Left lobe of liver (tissue), 2 donors: Measurements from ENCODE around the gene CUEDC1. TPM values are rescaled to one million over a fixed set of nuclear protein-coding genes. Genes with fewer than 3 reads are reported as not detected.

Experiments
- ATAC-seq: fragments of 200-7000 bp; cut with Tn5 transposase; one replicate; pipeline ENCODE4 v1.9.1; 2020; ENCODE audit warnings: mild to moderate bottlenecking, moderate library complexity
- DNase-seq: peaks from one replicate; pipeline ENCODE4 v3.0.0-alpha.2; 2020; ENCODE audit warnings: low spot score
- total RNA-seq: library from RNA; stranded (reverse); gene quantifications from one replicate; pipeline ENCODE4 v1.2.1, GENCODE V29; 2021
- donor health status: DM: no; HTN: no; CAD: no; lungs with moderate emphysema.
- donor health status: DM: no; HTN: yes; CAD: no.

Gene CUEDC1
- total RNA-seq, 1 donor from 2014 or later = 8.1 TPM

DNA sequence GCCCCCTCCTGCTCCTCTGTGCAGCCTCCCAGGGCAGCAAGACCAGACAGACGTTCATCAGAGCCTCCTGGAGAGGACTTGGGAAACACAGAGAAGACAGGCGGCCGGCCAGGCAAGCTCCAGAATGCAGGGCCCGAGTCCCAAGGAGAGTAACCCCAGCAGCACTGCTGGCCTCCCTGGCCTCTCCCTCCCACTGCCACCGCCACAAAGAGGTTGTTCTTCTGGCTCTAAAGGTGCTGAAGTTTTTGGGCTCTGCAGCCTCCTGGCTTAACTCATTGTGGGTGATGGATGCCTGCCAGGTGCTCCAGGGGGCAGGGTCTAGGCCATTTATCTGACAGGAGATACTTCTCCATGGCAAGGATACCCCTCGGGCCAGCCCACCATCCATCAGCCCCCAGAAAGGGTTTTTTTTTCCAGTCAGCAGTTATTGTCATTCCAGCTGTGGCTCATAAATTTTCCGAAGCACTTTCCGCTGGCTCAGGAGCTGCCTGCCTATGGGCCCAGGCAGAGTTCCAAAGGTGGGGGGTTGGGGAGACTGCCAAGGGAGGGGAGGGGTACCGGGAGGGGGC, 73.3 kb downstream of the CUEDC1 start:
- no peak for DNase-seq
- no peak for ATAC-seq

DNA sequence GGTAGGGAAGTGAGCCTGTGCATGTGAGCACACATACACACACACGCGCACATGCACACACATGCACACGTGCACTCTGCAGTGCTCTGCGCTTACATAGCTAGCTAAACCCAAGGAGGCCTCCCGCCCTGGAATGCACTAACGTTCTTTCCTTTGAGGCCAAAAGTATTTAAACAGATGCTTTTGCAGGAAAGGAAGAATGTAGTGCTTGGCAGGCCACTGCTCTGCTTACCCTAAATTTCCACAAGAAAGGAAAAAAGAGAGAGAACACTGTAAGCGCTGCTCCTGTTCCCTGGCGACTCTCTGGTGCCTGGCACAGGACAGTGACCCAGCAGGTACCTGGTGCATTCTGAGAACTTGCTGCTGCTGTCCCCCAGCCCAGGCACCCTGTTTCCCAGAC, 74.1 kb downstream of the CUEDC1 start:
- ATAC-seq (no peak), DNase-seq (no peak)

GRCh38 chr17:57880086-57880456, 75.1 kb downstream of the CUEDC1 start:
- DNase-seq (no peak), ATAC-seq (no peak)

DNA sequence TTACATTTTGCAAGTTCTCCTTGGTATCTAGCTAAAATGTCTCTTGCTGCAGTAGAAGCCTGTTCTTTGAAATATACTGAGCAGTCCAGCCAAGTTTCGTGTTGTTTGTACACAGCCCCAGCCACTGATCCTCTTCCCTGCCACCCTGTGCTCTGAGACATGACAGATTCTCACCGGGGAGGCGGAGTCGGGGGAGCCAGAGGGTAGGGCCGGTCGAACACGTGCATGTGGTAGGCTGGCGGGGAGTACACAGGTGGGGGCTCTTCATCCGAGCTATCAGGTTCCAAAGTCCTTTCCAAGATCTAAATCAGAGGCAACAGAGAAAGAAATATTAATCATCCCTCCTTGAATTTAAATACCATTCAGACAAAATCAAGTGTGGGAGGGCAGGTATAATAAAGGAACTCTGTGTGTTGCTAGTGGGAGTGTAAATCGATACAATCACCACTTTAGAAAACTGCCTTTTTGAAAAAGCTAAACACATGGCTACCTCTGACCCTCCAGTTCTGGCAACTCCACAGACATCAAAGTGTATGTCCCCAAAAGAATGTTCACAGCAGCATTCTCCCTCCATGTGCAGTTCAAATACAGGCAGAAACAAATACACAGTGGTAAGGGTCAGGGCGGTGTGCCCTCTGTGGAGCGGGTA, 75.7 kb downstream of the CUEDC1 start:
- ATAC-seq (no peak), DNase-seq (no peak)

GRCh38 chr17:57877803-57878377, 77.3 kb downstream of the CUEDC1 start:
- DNase-seq (no peak), ATAC-seq (no peak)

- DNase-seq (no peak), ATAC-seq (no peak)
Measured at GRCh38 chr17:57876866-57877237, 78.4 kb downstream of the CUEDC1 start.

DNA sequence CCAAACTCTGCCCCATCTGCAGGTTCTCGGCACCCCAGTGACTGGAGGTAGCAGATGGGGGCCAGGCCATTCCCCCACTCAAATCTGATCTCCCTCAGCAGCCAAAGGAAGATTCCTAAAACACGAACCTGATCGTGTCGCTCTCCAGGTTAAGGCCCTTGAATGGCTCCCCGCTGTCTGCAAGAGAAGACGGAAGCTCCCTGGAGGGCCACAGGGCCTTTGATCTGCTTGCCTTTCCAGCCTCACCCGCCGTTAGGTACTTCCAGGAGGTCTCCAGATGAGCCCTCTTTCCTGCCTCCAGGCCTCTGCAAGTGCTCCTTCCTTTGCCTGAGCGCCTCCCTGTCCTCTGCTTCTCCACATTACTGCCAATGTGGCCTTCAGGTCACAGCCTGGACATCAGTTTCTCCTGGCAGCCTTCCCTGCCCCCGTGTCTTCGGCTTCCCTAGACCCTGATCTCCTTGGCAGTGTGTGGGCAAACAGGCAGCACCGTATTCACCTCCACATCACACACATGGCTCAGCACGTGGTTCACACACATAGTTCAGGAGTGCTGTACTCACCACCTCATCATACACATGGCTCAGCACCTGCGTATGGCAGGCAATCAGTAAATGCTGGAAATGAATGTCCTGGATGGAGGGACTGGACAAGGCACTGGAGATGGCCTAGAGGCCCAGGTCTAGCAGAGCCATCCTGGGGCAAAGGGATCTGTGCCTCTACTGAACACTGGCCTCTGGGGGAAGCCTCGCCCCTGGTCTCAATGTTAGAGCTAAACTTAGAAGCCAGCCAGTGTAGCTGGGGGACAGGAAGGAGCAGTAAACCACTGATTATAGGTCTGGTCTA, 79.0 kb downstream of the CUEDC1 start:
- ATAC-seq (no peak), DNase-seq (no peak)

- DNase-seq (no peak), ATAC-seq (peak; percentile 62)
Measured at GRCh38 chr17:57875290-57876022, 79.8 kb downstream of the CUEDC1 start.

DNA sequence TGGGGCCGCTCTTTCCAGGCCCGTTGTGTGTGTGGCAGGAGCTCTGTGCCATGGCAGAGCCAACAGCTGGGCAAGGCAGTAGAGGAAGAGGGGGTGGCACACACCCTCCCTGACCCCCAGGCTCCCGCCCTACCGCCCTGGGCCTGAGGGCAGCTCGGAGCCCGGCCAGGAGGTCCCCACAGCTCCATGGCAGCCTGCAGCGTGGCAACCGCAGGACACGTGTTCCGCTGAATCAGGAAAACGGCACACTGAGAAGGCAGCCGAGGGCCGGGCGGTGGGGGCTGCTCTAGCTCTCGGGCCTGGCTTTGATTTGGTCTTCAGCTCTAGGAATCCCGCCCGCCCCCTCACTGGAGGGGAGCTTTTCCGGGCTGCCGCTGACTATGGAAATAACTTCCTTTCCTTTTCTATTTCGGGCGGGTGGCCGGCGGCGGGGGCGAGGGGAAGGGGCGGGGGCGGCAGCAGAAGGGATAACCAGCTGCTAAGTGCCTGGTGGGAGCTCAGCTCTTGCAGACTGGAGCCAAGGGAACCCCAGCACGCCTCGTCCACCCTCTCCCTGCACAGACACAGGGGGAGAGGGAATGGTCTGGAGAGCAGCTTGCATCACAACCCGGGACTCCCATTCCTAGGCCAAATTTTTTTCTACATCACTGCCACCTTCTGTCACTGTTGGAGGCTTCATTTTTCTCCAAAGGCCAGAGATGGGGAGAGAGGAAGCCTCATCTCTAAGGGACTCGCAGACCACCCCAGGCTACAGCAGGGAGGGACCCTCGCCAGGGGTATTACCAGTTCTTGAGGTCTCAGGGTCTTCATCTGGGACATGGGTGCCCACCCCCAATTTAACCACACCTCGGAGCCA, 80.5 kb downstream of the CUEDC1 start:
- ATAC-seq (peak; percentile 55), DNase-seq (no peak)

DNA sequence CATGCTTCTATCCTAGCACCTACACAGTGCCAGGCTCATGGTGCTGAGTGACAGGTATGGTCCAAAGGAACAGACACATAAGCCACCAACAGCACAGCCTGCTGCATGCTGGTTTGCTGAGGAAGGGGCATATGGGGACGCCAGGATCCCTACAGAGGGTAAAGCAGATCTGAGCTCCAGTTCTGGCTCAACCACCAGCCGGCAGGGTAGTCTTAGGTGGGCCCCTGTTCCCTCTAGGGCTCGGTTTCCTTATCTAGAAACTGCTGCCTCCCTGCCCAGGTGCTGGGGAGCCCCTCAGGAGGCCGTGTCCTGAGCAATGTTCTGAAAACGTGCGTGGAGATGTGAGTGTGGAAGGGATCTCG, 81.2 kb downstream of the CUEDC1 start:
- no peak for ATAC-seq
- no peak for DNase-seq

DNA sequence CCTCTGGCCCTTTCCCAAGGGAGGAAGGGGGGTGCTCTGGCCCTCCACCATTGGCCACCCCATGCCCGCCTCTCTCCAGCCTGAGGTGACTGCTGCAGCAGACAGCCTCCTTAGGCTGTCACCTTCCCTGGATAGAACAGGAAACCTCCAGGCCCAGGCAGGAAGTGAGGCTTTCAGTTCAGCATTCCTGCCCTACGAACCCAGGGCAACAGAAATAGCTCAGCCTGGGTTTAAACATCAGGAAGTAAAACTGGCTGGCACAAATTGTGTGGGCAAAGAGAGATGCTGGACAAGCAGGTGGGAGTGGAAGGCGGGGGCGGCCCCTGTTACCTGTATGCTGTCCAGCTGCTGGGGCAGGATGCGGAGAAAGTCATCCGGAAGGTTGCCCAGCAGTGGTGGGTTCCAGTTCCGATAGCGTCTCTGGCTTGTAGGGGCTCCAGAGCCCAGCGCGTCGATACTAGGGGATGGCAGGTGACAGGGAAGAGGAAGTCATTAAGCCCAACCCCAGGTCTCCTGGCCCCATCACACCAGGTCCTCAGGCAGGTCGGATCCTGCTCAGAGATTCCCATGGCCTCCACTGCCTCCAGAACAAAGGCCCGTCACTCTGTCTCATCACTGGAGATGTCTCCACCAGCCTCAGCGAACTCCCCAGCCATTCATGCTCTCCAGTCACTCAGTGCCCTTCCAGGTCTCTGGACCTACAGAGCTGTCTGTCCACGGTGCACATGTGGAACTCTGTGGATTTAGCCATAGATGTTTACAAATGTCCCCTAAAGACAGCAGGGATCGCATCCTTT, 81.8 kb downstream of the CUEDC1 start:
- DNase-seq = no peak
- ATAC-seq = no peak

- DNase-seq (no peak), ATAC-seq (no peak)
Measured at GRCh38 chr17:57872536-57872935, 82.7 kb downstream of the CUEDC1 start.

DNA sequence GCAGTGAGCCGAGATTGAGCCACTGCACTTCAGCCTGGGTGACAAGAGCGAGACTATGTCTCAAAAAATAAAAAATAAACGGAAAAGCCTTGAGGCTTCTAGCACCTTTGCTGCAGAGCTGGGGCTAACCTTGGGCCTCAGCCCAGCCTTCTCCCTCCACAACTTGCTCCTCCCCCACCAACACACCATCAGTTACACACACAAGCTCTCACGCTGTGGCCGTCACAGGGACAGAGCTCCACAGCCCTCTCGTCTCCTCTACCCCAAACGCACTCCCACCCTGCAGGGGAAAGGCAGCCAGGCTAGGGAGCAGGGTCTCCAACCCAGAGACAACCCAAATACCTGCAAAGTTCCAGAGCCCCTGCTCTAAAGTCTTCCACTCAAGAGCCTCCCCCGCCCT, 83.3 kb downstream of the CUEDC1 start:
- DNase-seq (no peak), ATAC-seq (no peak)

DNA sequence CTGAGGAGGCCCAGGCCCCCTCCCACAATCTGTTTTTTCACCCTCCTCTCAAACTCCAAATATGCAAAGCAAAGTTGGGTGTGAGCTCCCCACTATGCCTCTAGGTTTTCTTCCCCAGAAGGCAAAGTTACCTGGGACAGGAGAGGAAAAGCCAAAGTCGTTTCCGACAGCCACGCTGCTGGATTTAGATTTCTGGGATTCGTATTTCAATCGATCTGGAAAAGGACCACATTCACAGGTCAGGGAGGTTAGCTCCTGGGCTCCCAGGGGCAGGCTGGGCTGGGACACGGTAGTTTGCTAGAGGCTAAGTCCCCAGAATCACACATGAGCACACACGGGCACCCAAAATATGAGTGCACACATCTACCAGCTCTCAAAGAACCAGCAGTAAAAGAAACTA, 84.1 kb downstream of the CUEDC1 start:
- ATAC-seq (no peak), DNase-seq (no peak)

DNA sequence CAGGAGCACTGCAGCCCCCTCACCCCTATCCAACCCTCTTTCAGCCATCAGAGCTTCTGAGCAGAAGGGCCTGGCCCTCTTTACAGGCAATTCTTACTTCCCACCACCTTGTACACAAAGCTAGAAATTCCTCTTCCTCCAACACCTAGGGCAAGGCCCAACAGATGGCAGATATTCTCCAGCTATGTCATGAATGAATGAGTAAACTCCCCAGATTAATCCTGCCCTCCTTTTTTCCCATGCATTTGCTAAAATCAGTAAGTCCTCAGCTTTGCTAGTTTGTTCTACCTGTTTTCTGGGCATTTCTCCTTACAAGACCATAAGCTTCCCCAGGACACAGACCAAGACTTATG, 85.0 kb downstream of the CUEDC1 start:
- ATAC-seq = no peak
- no peak for DNase-seq

DNA sequence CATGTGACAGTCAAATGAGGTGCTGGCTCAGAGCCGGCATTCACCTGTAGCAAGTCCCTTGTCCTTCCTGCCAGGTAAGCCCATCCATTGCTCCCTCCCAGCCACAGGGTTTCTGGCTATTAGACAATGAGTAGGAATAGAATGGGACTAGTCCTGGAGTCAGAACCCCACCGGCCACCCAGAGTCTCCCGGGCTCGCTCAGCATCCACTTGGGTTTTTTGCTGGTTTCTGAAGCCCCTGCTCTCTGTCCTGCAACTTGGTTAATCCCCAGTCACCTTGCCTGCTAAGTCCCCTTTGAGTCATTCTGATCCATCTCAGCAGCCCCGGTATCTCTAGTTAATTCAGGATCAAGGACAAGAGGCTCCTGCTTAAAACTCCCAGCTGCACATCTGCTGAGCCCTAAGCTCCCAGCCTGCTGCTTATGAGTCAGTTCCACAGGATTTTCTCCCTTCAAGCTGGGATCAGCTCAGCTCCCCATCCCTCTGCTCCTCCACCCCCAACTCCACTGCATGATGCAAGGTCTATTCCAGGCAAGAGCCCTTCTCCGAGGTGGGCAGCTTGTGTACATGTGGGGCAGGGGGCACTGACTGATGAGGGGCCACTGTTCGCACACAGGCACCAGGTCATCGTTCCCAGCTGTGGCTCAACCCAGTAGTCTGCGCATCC, 85.5 kb downstream of the CUEDC1 start:
- no peak for ATAC-seq
- DNase-seq = no peak

GRCh38 chr17:57868910-57869616, 86.1 kb downstream of the CUEDC1 start:
- no peak for ATAC-seq
- no peak for DNase-seq
